Measurements from ENCODE around the gene THBS2. TPM values are rescaled to one million over a fixed set of nuclear protein-coding genes. Genes with fewer than 3 reads are reported as not detected.
A peak's percentile ranks its signal among the peaks of the same experiment; 100 is the strongest.
"Not testable (repeated sequence)": the region's sequence is repeated elsewhere in the genome, so short reads cannot be mapped to it uniquely, and the experiment has no call there.

THBS2 gene
- total RNA-seq, result 10 to 100 TPM in 2 of 8 experiments, 1 to 10 TPM in 5, under 1 TPM in 1; 0.59 to 42.2 (median 2.6) TPM

DNA sequence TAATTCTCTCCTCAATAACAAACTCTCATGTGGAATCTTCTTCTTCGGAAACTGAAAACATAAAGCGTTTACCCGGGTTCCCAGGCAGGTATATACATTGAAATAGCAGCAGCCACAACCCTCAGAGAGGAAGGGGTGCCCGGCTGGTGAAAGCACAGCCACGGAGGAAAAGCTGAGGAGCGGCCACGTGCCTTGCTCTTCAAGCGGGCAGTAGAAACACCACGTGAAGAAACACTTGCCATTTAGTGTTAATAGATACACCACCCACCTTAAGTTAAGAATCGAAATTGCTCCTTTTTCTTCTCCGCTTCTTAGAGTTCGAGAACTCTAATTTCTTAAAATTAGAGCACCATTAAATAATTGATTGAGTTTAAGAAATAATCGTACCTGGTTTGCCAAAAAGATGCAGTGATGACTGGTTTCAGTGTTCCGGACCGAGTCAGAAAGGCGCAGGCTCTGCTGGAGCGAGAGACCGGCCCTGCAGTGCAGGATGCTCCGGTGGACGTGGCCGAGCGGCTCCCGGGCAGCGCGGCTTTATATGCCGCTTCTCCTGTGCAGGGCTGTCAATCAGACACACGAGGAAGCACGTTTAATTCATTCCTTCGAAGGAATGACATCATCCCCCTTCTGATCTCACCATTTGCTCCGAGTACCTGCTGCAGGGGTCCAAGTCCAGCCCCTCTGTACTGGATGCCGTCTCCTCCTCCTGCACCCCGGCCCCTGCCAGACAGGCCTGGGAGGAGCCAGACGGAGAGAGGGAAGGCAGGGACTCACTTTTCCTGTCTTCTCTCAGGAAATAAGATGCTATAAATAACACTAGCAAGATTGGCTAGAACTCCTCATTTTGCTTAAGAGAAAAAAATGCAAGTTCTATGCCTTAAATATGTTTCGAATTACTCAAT is at the start of gene THBS2:
TSS of gene THBS2 (minus strand) at position 510 of the 902 bp plus-strand sequence. CDS start 3,062 bp downstream, outside the sequence.
- in situ Hi-C loops (cut with MboI; ENCODE audit: low pct_unique_long_range_greater_than_20kb in 2 of 9, low sequenced_read_pairs in 9 of 9, unreplicated experiment in 9 of 9), result no loop called here

DNA sequence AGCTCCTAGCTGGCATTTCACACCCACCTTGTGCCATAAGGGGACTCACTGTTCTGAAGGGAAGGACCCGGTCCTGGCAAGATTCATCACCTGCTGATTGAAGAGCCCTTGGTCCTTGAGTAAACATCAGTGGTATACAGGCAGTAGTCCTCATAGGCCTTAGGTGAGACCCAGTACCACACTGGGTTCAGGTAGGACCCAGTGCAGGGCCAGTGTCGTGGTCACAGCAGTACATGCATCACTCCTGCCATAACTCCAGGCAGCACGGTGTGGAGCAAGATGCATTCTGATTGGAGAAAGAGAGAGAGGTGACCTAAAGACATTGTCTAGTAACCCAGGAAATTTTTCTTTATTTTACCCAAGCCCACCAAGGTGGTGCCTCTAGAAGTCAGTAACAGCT is 49.1 kb upstream of the THBS2 start:
- H3K27ac ChIP-seq, result no peak overlapping the region
- in situ Hi-C loops (cut with MboI; ENCODE audit: low pct_unique_long_range_greater_than_20kb in 2 of 9, low sequenced_read_pairs in 9 of 9, unreplicated experiment in 9 of 9), result no loop called here
- H3K4me1 ChIP-seq (replicated peaks in 1 of 2), result no peaks in the 10 kb centered on the region
- no peak overlapping the region for H3K4me3 ChIP-seq
- no peak for ATAC-seq (replicated peaks in 6 of 8)
- WGBS, 10 experiments, result 21 to 100% (median 96%) methylated on average over 2 of the region's 3 CpGs; no CpG with 5 or more reads in 6 of the 10 experiments

More for the DNA sequence above, at the start of gene THBS2:
- Histone ChIP-seq H3K27ac (no peak within 1 kb of the TSS), H3K4me1 (replicated peaks in 1 of 2) (peaks cover 19 to 23% of the 10 kb centered on the region in 2 donors), H3K4me3 (peak within 1 kb of the TSS; percentile 12 to 46 (median 21))
- 0 to 60% (median 12%) methylated on average over 1 to 19 of the region's 34 CpGs; no CpG with 5 or more reads in 1 of the 10 experiments for WGBS, 10 experiments
- peak; percentile 67 to 94 (median 88) for ATAC-seq (replicated peaks in 6 of 8)

DNA sequence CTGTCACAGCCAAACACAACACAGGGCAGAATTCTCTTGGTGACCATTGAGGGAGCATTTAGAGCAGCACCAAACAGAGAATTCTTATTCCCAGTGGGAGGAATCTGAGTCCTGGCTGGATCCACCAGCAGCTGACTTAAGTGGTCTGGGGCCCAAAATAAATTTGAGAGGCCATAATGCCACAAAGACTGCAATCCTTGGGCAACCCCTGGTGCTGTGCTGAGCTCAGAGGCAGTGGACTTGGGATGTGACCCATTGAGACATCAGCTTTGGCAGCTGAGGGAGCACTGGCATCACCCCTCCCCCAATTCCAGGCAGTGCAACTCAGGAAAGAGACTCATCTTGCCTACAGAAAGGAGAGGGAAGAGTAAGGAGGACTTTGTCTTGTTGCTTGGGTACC is 48.6 kb upstream of the THBS2 start:
- in situ Hi-C loops (cut with MboI; ENCODE audit: low pct_unique_long_range_greater_than_20kb in 2 of 9, low sequenced_read_pairs in 9 of 9, unreplicated experiment in 9 of 9), result no loop called here
- no peak for ATAC-seq (replicated peaks in 6 of 8)
- H3K27ac ChIP-seq, result no peak overlapping the region
- H3K4me3 ChIP-seq, result no peak overlapping the region
- no peaks in the 10 kb centered on the region for H3K4me1 ChIP-seq (replicated peaks in 1 of 2)

DNA sequence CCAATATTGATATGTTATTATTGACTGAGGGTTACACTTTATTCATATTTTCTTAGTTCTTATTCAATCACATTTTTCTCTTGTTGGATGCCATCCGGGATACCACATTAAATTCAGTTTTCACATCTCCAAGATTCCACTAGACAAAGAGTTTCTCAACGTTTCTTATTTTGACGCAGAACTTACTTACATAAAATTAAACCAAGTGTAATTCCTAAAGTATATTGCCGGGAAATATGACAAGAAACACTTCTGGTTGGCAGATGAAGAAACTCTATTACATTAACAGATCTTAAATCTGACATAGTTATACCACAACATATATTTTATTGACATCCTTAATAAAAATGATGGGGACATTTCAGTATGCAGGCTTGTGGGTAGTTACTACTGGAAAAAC is 47.3 kb upstream of the THBS2 start:
- no peak for ATAC-seq (replicated peaks in 6 of 8)
- Histone ChIP-seq H3K4me1 (replicated peaks in 1 of 2) (no peaks in the 10 kb centered on the region), H3K4me3 (no peak overlapping the region), H3K27ac (no peak overlapping the region)
- 47 to 100% (median 83%) methylated on average over 1 to 4 of the region's 4 CpGs for WGBS, 10 experiments
- in situ Hi-C loops (cut with MboI; ENCODE audit: low pct_unique_long_range_greater_than_20kb in 2 of 9, low sequenced_read_pairs in 9 of 9, unreplicated experiment in 9 of 9), result no loop called here

DNA sequence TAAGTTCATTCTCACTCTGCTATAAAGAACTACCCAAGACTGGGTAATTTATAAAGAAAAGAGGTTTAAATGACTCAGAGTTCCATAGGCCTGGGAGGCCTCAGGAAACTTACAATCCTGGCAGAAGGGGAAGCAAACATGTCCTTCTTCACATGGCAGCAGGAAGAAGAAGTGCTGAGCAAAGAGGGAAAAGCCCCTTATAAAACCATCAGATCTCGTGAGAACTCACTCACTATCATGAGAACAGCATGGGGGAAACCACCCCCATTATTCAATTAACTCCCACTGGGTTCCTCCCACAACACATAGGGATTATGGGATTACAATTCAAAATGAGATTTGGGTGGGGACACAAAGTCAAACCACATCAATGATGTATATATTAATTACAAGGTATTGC is 45.0 kb upstream of the THBS2 start:
- H3K4me3 ChIP-seq; H3K4me1 ChIP-seq (replicated peaks in 1 of 2); H3K27ac ChIP-seq; in situ Hi-C loops (cut with MboI; ENCODE audit: low pct_unique_long_range_greater_than_20kb in 2 of 9, low sequenced_read_pairs in 9 of 9, unreplicated experiment in 9 of 9); ATAC-seq (replicated peaks in 6 of 8): not testable (repeated sequence)
- WGBS, 10 experiments, result 60 to 100% (median 75%) methylated on average over 1 of the region's 1 CpG; no CpG with 5 or more reads in 3 of the 10 experiments

DNA sequence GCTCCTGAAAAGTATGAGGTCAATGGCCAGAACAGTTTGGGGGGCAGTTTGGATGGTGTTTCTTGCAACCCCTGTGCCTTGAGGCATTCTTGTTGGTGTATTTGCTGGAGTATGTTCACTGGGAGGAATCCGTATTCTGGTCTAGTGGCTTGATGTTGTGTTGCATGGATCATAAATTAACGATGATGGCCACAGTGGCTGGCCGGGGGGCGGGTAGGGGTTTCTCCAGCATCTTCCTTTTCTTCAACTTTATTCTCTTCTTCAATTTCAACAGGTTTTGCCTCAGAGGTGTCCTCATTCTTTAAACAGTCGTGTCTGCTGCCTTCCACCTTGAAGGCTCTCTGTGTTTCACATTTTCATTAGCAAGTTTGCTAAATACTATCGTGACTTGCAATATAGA is 43.0 kb upstream of the THBS2 start:
- in situ Hi-C loops (cut with MboI; ENCODE audit: low pct_unique_long_range_greater_than_20kb in 2 of 9, low sequenced_read_pairs in 9 of 9, unreplicated experiment in 9 of 9), result no loop called here
- no peak for ATAC-seq (replicated peaks in 6 of 8)
- Histone ChIP-seq H3K27ac (no peak overlapping the region), H3K4me1 (replicated peaks in 1 of 2) (peaks cover 10 to 14% of the 10 kb centered on the region in 2 donors), H3K4me3 (no peak overlapping the region)
- 6 to 100% (median 50%) methylated on average over 2 to 5 of the region's 6 CpGs; no CpG with 5 or more reads in 3 of the 10 experiments for WGBS, 10 experiments

DNA sequence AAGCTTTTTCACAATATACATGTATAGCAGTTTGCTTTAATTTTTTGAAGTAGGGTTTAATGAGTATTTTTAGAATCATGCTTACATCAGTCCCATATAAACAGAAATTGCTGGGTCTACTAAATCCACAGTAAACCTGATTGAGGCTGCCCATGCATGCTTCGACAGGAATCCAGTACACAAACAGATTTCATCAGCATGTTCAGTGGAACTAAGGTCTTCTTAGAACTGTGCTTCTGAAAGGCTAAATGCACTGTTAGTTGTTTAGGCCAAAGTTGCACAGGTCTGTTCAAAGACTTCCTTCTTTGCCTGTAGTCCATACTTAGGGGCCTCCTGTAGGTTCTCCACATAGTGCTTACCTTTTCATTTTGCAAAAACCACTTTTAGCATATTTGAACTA is 42.5 kb upstream of the THBS2 start:
- ATAC-seq (replicated peaks in 6 of 8), result peak in 4 of 8 experiments; percentile 19 to 43 (median 33)
- WGBS, 10 experiments, result 29 to 100% (median 67%) methylated on average over 1 of the region's 1 CpG; no CpG with 5 or more reads in 2 of the 10 experiments

DNA sequence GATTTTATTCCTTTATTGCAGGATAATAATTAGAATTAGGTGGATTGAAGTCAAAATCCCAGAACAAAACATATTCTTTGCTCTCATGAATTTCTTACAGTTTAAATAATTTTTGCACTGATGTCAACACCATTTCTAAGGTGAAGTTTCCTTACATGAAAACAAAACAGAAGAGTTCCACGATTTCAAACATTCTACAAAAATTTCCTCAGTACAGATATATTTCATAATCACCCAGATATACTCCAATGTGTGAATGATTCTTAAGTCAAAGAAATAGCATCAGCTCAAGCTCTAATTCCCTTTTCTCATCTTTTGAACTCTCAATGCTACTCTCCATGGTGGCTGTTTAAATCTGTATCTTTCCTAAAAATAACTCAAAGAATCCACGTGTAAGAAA is 39.5 kb upstream of the THBS2 start:
- Histone ChIP-seq H3K27ac (no peak overlapping the region), H3K4me1 (replicated peaks in 1 of 2) (peaks cover 10 to 14% of the 10 kb centered on the region in 2 donors), H3K4me3 (no peak overlapping the region)
- in situ Hi-C loops (cut with MboI; ENCODE audit: low pct_unique_long_range_greater_than_20kb in 2 of 9, low sequenced_read_pairs in 9 of 9, unreplicated experiment in 9 of 9), result no loop called here
- WGBS, 10 experiments, result 0 to 89% (median 60%) methylated on average over 1 to 2 of the region's 2 CpGs; no CpG with 5 or more reads in 2 of the 10 experiments
- ATAC-seq (replicated peaks in 6 of 8), result no peak

More for the DNA sequence above, 42.5 kb upstream of the THBS2 start:
- Histone ChIP-seq H3K27ac (no peak overlapping the region), H3K4me1 (replicated peaks in 1 of 2) (peaks cover 10 to 14% of the 10 kb centered on the region in 2 donors), H3K4me3 (no peak overlapping the region)
- in situ Hi-C loops (cut with MboI; ENCODE audit: low pct_unique_long_range_greater_than_20kb in 2 of 9, low sequenced_read_pairs in 9 of 9, unreplicated experiment in 9 of 9), result no loop called here

DNA sequence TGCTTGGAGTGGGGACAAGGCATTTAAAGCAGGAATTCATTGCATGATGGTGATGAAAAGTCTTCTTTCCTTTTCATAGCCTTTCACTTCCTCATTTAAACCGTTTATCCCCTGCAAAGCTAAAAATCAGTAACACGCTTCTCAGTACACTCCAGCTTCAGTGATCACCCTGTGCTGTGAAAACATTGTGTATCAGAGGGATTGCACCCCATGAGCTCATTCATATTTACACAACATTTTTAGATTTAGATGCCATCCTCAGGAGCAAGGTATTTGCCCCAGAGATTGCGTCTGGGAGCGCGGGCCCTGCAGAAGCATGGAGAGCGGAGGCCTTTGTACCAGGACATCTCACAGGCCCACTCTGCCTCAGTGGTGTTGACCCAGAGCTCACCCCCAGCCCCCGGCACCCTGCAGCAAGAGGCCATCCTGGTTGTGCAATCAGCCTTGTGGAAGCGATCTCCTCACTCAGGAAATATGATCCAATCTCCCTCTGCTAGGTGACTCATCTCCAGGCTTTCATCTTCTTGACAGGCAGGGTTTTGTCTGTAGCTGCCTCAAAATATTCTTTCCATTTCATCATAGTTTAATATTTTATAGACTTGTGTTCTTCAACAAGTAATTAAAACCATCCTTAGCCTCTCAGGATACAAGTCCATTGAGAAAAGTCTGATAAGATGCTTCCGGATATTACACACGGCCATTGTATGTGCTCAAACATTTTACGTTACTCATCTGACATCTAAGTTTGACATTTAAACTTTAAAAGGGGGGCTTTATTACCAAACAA is 38.9 kb upstream of the THBS2 start:
- Histone ChIP-seq H3K27ac (peak overlapping the region; percentile 28 to 40), H3K4me1 (replicated peaks in 1 of 2) (peaks cover 10 to 14% of the 10 kb centered on the region in 2 donors), H3K4me3 (no peak overlapping the region)
- ATAC-seq (replicated peaks in 6 of 8), result peak in 7 of 8 experiments; percentile 86 to 97 (median 95)
- in situ Hi-C loops (cut with MboI; ENCODE audit: low pct_unique_long_range_greater_than_20kb in 2 of 9, low sequenced_read_pairs in 9 of 9, unreplicated experiment in 9 of 9), result no loop called here
- 9 to 92% (median 70%) methylated on average over 1 to 6 of the region's 11 CpGs; no CpG with 5 or more reads in 3 of the 10 experiments for WGBS, 10 experiments

DNA sequence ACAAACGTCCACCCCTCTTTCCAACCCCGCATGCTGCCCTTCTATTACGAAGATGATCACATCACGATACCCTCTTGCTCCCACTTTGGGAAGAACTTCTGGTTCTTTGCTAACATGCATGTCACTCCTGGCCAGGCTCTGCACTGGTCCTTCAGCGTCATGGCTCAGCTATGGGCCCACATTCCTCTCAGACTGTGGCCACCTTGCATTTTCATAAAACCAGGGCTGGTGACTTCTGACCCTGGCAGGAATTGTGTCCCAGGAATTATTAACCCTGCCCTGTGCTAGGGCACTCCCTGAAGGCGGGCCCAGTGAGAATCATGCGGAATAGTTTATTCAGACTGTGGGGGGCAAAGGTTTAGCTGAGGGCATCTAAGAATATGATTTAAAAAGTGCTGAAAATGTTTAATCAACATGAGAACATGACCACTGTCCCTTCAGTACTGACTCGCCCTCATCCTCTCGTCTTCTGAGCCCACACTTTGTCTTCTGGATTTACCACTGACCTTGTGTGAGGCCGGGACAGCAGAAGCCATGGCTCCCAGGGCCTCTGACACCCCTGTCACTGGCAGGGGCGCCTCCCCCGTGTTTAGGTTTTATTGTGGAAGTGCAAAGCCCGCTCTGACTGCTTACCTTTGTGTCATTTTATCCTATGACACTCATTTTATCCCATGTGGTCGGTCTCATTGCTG is 38.1 kb upstream of the THBS2 start:
- in situ Hi-C loops (cut with MboI; ENCODE audit: low pct_unique_long_range_greater_than_20kb in 2 of 9, low sequenced_read_pairs in 9 of 9, unreplicated experiment in 9 of 9), result no loop called here
- Histone ChIP-seq H3K27ac (peak overlapping the region; percentile 28 to 40), H3K4me3 (no peak overlapping the region), H3K4me1 (replicated peaks in 1 of 2) (peaks cover 10 to 14% of the 10 kb centered on the region in 2 donors)
- 32 to 93% (median 80%) methylated on average over 2 to 12 of the region's 14 CpGs; no CpG with 5 or more reads in 1 of the 10 experiments for WGBS, 10 experiments
- peak in 4 of 8 experiments; percentile 10 to 66 (median 20) for ATAC-seq (replicated peaks in 6 of 8)

DNA sequence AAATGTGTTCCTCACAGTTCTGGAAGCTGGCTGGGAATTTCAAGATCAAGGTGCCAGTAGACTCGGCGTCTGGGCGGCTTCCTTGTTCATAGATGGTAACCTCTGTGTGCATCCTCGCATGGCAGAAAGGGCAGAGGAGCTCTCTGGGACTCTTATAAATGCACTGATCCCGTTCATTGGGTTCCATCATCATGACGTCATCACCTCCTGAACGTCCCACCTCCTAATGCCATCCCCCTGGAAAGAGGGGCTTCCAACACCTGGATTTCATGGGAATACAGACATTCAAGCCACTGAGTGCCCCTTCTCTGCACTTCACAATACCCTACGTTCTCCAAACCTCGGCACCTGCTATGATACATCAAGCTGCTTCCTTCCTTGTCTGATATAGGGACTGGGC is 37.5 kb upstream of the THBS2 start:
- no peak for ATAC-seq (replicated peaks in 6 of 8)
- 72 to 100% (median 91%) methylated on average over 2 to 6 of the region's 9 CpGs; no CpG with 5 or more reads in 2 of the 10 experiments for WGBS, 10 experiments

DNA sequence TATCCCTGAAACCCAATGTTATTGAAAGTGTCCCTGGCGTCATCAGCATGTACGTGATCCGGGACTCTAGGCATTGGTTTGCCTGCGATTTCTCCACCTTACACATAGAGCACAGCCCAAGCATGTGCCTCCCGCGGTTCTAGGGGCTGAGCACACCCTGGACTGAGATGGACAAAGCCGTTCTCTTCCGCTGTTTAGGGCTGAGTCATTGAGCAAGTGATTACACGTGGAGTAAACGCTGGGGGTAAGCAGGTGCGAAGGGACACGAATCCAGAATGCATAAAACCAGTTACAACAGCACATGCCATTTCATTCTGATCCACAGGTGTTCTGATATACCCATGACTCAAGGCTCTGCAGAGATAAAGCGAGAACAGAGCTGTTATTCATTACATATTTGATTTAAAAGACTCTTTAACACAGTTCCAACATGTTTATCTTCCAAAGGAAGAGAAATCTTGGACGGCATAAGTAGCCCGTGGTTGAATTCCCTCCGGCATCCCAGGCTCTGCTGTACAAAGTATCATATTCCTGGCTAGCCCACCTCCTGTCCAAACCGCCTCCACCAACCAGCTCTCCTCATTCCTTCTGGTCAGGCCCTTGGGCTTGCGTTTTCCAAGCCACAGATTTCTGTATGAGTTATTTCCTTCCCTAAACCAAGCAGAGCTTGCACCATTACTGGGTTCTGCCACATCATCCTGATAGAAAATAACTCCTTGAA is 36.1 kb upstream of the THBS2 start:
- in situ Hi-C loops (cut with MboI; ENCODE audit: low pct_unique_long_range_greater_than_20kb in 2 of 9, low sequenced_read_pairs in 9 of 9, unreplicated experiment in 9 of 9), result no loop called here
- ATAC-seq (replicated peaks in 6 of 8), result peak in 1 of 8 experiments; percentile 43
- WGBS, 10 experiments, result 10 to 100% (median 88%) methylated on average over 2 to 17 of the region's 18 CpGs
- peaks cover 10 to 14% of the 10 kb centered on the region in 2 donors for H3K4me1 ChIP-seq (replicated peaks in 1 of 2)
- H3K27ac ChIP-seq, result no peak overlapping the region
- H3K4me3 ChIP-seq, result no peak overlapping the region

More for the DNA sequence above, 37.5 kb upstream of the THBS2 start:
- no peak overlapping the region for H3K27ac ChIP-seq
- in situ Hi-C loops (cut with MboI; ENCODE audit: low pct_unique_long_range_greater_than_20kb in 2 of 9, low sequenced_read_pairs in 9 of 9, unreplicated experiment in 9 of 9), result no loop called here
- peaks cover 10 to 14% of the 10 kb centered on the region in 2 donors for H3K4me1 ChIP-seq (replicated peaks in 1 of 2)
- no peak overlapping the region for H3K4me3 ChIP-seq

Measured in motor neuron (in vitro differentiated cells).